PC-3 (cell line): ENCODE results near the gene LMAN2L.

Experiments used
- CTCF ChIP-seq: fragments of 300-600 bp; sonication (generic); conservative IDR thresholded peaks from 2 replicates; pipeline ENCODE4 v1.5.1; 2017; ENCODE audit warnings: antibody characterized with exemption, low read depth, mild to moderate bottlenecking, low read length
- EZH2 ChIP-seq: fragments of 300-600 bp; sonication (generic); IDR thresholded peaks from one replicate; pipeline ENCODE4 v1.6.1; 2017; ENCODE audit warnings: antibody characterized with exemption, mild to moderate bottlenecking, low read length; ENCODE audit not compliant: unreplicated experiment
- EZH2phosphoT487 ChIP-seq: fragments of 300-600 bp; sonication (generic); IDR thresholded peaks from 2 replicates; pipeline ENCODE4 v1.6.1; 2018; ENCODE audit warnings: mild to moderate bottlenecking, antibody characterized with exemption, low read length, borderline replicate concordance

GRCh38 chr2:96684883-96685576 lies 54.8 kb downstream of the LMAN2L start:
- TF ChIP-seq EZH2 (no peak), CTCF (no peak), EZH2phosphoT487 (no peak)
